ENCODE results near the gene HEATR1. TPM values are rescaled to one million over a fixed set of nuclear protein-coding genes. Genes with fewer than 3 reads are reported as not detected.

Gene HEATR1
- polyA plus RNA-seq, 1 of the 3 experiments (the other 2 are of a cell fraction), result 10.6 TPM

- Histone ChIP-seq H3F3A (replicated peaks; ENCODE audit: insufficient read depth) (no peaks in the 10 kb centered on the region), H3K9me3 (no peaks in the 10 kb centered on the region), H3K9me2 (no peaks in the 10 kb centered on the region), H3K4me2 (no peak overlapping the region), H3K79me2 (ENCODE audit: insufficient read depth) (no peaks in the 10 kb centered on the region), H3K9ac (no peak overlapping the region), H3K4me1 (ENCODE audit: control insufficient read depth in 1 of 2, insufficient read depth in 2 of 2, low read depth in 1 of 2, low read length in 1 of 2) (peaks cover 0 to 3% of the 10 kb centered on the region in 2 experiments; a peak in 1 of 4 replicates), H2AFZ (ENCODE audit: low read depth) (no peak overlapping the region), H3K4me3 (ENCODE audit: low read depth in 2 of 2, low read length in 1 of 2) (no peak overlapping the region), H3K27ac (ENCODE audit: low read depth in 2 of 2, low read length in 1 of 2) (no peak overlapping the region), H3K27me3 (ENCODE audit: insufficient read depth) (no peaks in the 10 kb centered on the region), H4K20me1 (ENCODE audit: insufficient read depth) (no peaks in the 10 kb centered on the region), H3K36me3 (replicated peaks in 1 of 2; ENCODE audit: control insufficient read depth in 1 of 2, insufficient read depth in 2 of 2, low read length in 1 of 2) (no peaks in the 10 kb centered on the region)
- CTCF ChIA-PET, result interaction anchor here (1.1 kb wide), 1 partner anchor 11 kb away, joined by 3 read pairs; no protein-coding TSS in a partner anchor
- DNase-seq, result no peak
- WGBS (ENCODE audit: low lambda C conversion rate), result 87% methylated on average over 5 of the region's 5 CpGs
- POLR2A ChIA-PET, result no interaction called here
- no peak for TF ChIP-seq TAF1 (IDR thresholded peaks at IDR 0.05; ENCODE audit: borderline replicate concordance, low read depth, low read length)
Measured at GRCh38 chr1:236518322-236518721, 86.0 kb downstream of the HEATR1 start.

GRCh38 chr1:236516929-236517704 lies 87.2 kb downstream of the HEATR1 start:
- Histone ChIP-seq H3K9ac (no peak overlapping the region), H3K9me2 (no peaks in the 10 kb centered on the region), H3K27ac (ENCODE audit: low read depth in 2 of 2, low read length in 1 of 2) (no peak overlapping the region), H3K4me1 (ENCODE audit: control insufficient read depth in 1 of 2, insufficient read depth in 2 of 2, low read depth in 1 of 2, low read length in 1 of 2) (no peaks in the 10 kb centered on the region), H3K4me3 (ENCODE audit: low read depth in 2 of 2, low read length in 1 of 2) (no peak overlapping the region), H3K4me2 (no peak overlapping the region), H3F3A (replicated peaks; ENCODE audit: insufficient read depth) (no peaks in the 10 kb centered on the region), H3K9me3 (no peaks in the 10 kb centered on the region), H3K79me2 (ENCODE audit: insufficient read depth) (no peaks in the 10 kb centered on the region), H4K20me1 (ENCODE audit: insufficient read depth) (no peaks in the 10 kb centered on the region), H3K36me3 (replicated peaks in 1 of 2; ENCODE audit: control insufficient read depth in 1 of 2, insufficient read depth in 2 of 2, low read length in 1 of 2) (no peaks in the 10 kb centered on the region), H3K27me3 (ENCODE audit: insufficient read depth) (no peaks in the 10 kb centered on the region), H2AFZ (ENCODE audit: low read depth) (no peak overlapping the region)
- TF ChIP-seq RXRA (IDR thresholded peaks at IDR 0.05; ENCODE audit: borderline replicate concordance, low read depth) (no peak), SIN3A (IDR thresholded peaks at IDR 0.05; ENCODE audit: borderline replicate concordance, low read depth, low read length) (no peak), TEAD4 (IDR thresholded peaks at IDR 0.05; ENCODE audit: borderline replicate concordance, insufficient read depth) (no peak), POLR2AphosphoS5 (IDR thresholded peaks at IDR 0.05; ENCODE audit: low read depth, low read length) (no peak), RFX5 (IDR thresholded peaks at IDR 0.05; ENCODE audit: low read length) (no peak), USF1 (IDR thresholded peaks at IDR 0.05; ENCODE audit: borderline replicate concordance, low read depth) (no peak), NFIC (IDR thresholded peaks at IDR 0.05; ENCODE audit: borderline replicate concordance) (no peak), RCOR1 (IDR thresholded peaks at IDR 0.05; ENCODE audit: low read length) (no peak), IRF3 (IDR thresholded peaks at IDR 0.05; ENCODE audit: low read depth, low read length) (no peak), CTCF (IDR thresholded peaks at IDR 0.05) (no peak), MAX (IDR thresholded peaks at IDR 0.05; ENCODE audit: low read depth) (no peak), FOXM1 (IDR thresholded peaks at IDR 0.05; ENCODE audit: low read depth) (no peak), GABPA (IDR thresholded peaks at IDR 0.05; ENCODE audit: low read depth) (no peak), MXI1 (IDR thresholded peaks at IDR 0.05; ENCODE audit: low read depth, low read length) (no peak), ZBTB33 (IDR thresholded peaks at IDR 0.05; ENCODE audit: borderline replicate concordance, low read depth) (no peak)
- WGBS (ENCODE audit: low lambda C conversion rate), result 68% methylated on average over 8 of the region's 8 CpGs
- DNase-seq, result no peak
- ChIA-PET CTCF (no interaction called here), POLR2A (no interaction called here)
